ENCODE measurements around the gene NGEF. TPM values are rescaled to one million over a fixed set of nuclear protein-coding genes. Genes with fewer than 3 reads are reported as not detected.

NGEF gene
- total RNA-seq, 4 donors from 2014 or later, result 14.4 to 25.0 (median 17.9) TPM

DNA sequence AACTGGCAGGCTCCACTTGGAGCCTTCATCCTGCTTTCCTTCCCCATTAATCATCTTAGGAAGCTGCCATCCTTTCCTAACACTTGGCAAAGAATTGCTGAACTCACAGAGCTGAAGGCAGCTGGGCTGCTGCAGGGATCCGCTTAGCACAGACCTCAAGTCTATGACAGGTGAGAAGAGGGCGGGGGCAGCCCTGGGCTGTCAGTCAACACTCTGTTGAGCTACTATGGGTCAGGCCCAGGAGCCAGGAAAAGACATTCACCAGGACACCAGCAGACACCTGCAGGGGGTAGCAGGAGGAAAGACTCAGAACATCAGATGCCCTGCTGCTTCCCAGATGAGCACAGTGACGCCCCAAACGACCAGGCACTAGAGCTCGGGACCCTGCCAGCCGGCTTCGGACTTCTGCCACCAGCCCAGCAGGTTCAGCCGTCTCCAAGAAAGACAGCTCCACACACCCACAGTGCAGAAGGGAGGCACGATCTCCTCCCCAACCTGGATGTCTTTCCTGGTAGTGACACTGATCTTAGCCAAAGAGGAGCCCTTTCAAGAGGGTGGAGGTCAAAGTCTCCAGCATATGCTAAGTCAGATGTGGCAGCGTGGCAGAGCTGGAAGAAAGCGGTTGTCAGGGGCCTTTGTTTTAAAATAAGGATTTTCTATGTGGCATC lies 87.8 kb downstream of the NGEF start:
- Histone ChIP-seq H3K4me1 (peaks cover 37% of the 10 kb centered on the region), H3K4me3 (no peak overlapping the region), H3K27me3 (peaks cover 35% of the 10 kb centered on the region), H3K27ac (no peak overlapping the region), H3K36me3 (no peaks in the 10 kb centered on the region), H3K9me3 (no peaks in the 10 kb centered on the region)
- WGBS, result 31% methylated on average over 8 of the region's 11 CpGs
- TF ChIP-seq POLR2AphosphoS5 (IDR thresholded peaks at IDR 0.05), result no peak
- TF ChIP-seq POLR2A (IDR thresholded peaks at IDR 0.05), result no peak
- no peak for TF ChIP-seq EP300 (IDR thresholded peaks at IDR 0.05)
- TF ChIP-seq, protein P1, sequence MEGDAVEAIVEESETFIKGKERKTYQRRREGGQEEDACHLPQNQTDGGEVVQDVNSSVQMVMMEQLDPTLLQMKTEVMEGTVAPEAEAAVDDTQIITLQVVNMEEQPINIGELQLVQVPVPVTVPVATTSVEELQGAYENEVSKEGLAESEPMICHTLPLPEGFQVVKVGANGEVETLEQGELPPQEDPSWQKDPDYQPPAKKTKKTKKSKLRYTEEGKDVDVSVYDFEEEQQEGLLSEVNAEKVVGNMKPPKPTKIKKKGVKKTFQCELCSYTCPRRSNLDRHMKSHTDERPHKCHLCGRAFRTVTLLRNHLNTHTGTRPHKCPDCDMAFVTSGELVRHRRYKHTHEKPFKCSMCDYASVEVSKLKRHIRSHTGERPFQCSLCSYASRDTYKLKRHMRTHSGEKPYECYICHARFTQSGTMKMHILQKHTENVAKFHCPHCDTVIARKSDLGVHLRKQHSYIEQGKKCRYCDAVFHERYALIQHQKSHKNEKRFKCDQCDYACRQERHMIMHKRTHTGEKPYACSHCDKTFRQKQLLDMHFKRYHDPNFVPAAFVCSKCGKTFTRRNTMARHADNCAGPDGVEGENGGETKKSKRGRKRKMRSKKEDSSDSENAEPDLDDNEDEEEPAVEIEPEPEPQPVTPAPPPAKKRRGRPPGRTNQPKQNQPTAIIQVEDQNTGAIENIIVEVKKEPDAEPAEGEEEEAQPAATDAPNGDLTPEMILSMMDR (IDR thresholded peaks at IDR 0.05), result no peak
- no peak for DNase-seq (ENCODE audit: low spot score in 2 of 2)

DNA sequence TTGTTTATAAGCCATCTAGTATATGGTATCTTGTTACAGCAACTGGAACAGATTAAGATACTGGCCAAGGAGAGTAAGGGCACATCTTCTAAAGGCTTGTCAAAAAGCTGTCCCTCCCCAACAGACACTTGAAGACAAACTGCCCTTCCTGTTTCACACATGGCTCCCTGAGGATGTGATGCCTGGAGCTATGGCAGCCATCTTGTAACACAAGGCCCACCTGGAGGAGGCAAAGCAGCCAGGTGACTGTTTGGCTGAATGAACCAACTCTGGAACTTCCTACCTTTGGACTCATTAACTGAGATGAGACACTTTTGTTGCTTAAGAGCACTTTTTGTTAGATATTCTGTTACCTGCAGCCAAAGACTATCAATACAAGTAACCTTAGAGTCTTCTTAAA lies 88.6 kb downstream of the NGEF start:
- no peaks in the 10 kb centered on the region for H3K9me3 ChIP-seq
- no peak overlapping the region for H3K27ac ChIP-seq
- H3K4me1 ChIP-seq, result peaks cover 37% of the 10 kb centered on the region
- DNase-seq (ENCODE audit: low spot score in 2 of 2), result no peak
- peaks cover 41% of the 10 kb centered on the region for H3K27me3 ChIP-seq
- no peak overlapping the region for H3K4me3 ChIP-seq
- peaks cover 3% of the 10 kb centered on the region for H3K36me3 ChIP-seq
- TF ChIP-seq POLR2AphosphoS5 (IDR thresholded peaks at IDR 0.05) (no peak), POLR2A (IDR thresholded peaks at IDR 0.05) (no peak), EP300 (IDR thresholded peaks at IDR 0.05) (no peak)
- TF ChIP-seq, protein P1 (IDR thresholded peaks at IDR 0.05), result no peak

DNA sequence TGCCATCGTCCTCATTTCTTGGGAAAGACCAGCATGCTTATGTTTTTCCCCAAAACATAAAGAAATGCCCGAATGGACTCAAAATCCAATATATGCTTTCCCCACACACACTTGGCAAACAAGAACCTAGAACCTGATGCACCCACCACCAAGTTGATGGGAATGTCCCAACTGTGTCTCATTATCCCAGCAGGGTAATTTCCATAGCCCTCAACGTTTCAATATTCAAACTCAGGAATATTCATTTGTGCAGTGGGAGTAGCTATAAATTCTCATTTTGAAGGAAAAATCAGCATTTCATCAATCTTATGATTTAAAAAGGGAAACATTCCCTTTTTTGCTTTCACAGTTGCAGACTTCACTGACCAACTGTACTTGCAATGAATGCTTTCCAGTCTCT lies 92.3 kb downstream of the NGEF start:
- DNase-seq (ENCODE audit: low spot score in 2 of 2), result no peak
- 81% methylated on average over 3 of the region's 3 CpGs for WGBS
- TF ChIP-seq POLR2A (IDR thresholded peaks at IDR 0.05) (no peak), EP300 (IDR thresholded peaks at IDR 0.05) (no peak), POLR2AphosphoS5 (IDR thresholded peaks at IDR 0.05) (no peak)
- TF ChIP-seq, protein P1 (IDR thresholded peaks at IDR 0.05), result no peak
- no peaks in the 10 kb centered on the region for H3K9me3 ChIP-seq
- H3K27me3 ChIP-seq, result peaks cover 16% of the 10 kb centered on the region
- H3K36me3 ChIP-seq, result peaks cover 3% of the 10 kb centered on the region
- H3K27ac ChIP-seq, result no peak overlapping the region
- peaks cover 10% of the 10 kb centered on the region for H3K4me1 ChIP-seq
- no peak overlapping the region for H3K4me3 ChIP-seq

DNA sequence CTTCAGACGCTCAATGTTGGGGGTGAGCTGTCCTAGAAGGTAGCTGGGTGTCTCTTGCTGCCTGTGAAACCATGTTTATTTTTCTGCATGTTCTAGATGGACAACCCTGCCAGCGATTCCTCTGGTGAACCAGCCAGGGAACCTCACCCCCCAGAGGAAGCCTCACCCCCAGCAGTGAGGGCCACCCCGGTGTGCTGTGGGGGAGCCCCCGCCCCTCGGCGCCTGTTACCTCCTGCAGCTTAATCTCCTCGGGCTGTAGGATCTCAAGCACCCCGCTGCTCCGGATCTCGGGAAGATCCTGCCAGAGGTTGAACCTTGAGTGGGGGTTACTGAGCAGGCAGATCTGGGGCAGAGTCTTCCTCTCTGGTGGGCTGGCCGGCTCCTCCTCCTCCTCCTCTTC lies 93.0 kb downstream of the NGEF start:
- WGBS, result 77% methylated on average over 11 of the region's 11 CpGs
- H3K36me3 ChIP-seq, result peaks cover 3% of the 10 kb centered on the region
- H3K27ac ChIP-seq, result no peak overlapping the region
- no peak for TF ChIP-seq EP300 (IDR thresholded peaks at IDR 0.05)
- TF ChIP-seq POLR2A (IDR thresholded peaks at IDR 0.05), result no peak
- TF ChIP-seq, protein P1 (IDR thresholded peaks at IDR 0.05), result no peak
- TF ChIP-seq POLR2AphosphoS5 (IDR thresholded peaks at IDR 0.05), result no peak
- H3K9me3 ChIP-seq, result no peaks in the 10 kb centered on the region
- H3K27me3 ChIP-seq, result peaks cover 9% of the 10 kb centered on the region
- DNase-seq (ENCODE audit: low spot score in 2 of 2), result no peak
- H3K4me1 ChIP-seq, result peaks cover 4% of the 10 kb centered on the region
- no peak overlapping the region for H3K4me3 ChIP-seq

DNA sequence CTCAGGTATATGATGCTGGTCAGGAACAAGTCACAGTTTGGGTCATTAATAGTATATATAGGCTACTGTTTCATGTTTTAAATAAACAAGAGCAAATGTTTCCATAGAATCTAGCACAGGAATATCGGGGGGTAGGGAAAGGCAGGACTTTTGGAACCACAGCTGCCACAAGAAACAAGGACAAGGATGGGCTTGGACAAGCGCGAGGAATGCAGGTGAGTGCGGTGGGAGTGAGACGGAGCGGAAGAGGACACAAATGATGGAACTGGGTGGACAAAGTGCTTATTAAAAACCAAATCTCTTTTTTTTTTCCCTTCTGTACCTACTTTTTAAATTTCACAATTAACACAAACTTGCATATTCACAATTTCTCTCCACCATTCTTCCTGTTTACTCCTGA lies 93.9 kb downstream of the NGEF start:
- no peak overlapping the region for H3K4me3 ChIP-seq
- H3K9me3 ChIP-seq, result no peaks in the 10 kb centered on the region
- no peaks in the 10 kb centered on the region for H3K4me1 ChIP-seq
- DNase-seq (ENCODE audit: low spot score in 2 of 2), result no peak
- TF ChIP-seq EP300 (IDR thresholded peaks at IDR 0.05), result no peak
- no peak for TF ChIP-seq POLR2A (IDR thresholded peaks at IDR 0.05)
- TF ChIP-seq POLR2AphosphoS5 (IDR thresholded peaks at IDR 0.05), result no peak
- TF ChIP-seq, protein P1 (IDR thresholded peaks at IDR 0.05), result no peak
- WGBS, result 96% methylated on average over 6 of the region's 6 CpGs
- H3K27me3 ChIP-seq, result peaks cover 9% of the 10 kb centered on the region
- peaks cover 3% of the 10 kb centered on the region for H3K36me3 ChIP-seq
- no peak overlapping the region for H3K27ac ChIP-seq

Measured in suprapubic skin (tissue), 4 donors.